HepG2 (cell line): ENCODE results near the gene C1orf50. TPM values are rescaled to one million over a fixed set of nuclear protein-coding genes. Genes with fewer than 3 reads are reported as not detected.

Source experiments
- ATAC-seq: fragments of 200-7000 bp; cut with Tn5 transposase; 3 replicates; pipeline ENCODE4 v1.9.1; 2020; ENCODE audit warnings: mild to moderate bottlenecking, moderate library complexity
- BruUV-seq: library from RNA; stranded (reverse); fragments of 400-500 nt; replicated peaks from 2 replicates; lab custom pipeline; 2021; lab: Mats Ljungman, UMichigan
- CTCF ChIA-PET: fragments of 300-600 bp; formaldehyde crosslinking; extraction: SDS; loops from one replicate; lab custom pipeline; 2021; ENCODE audit warnings: low total read pairs, inconsistent platforms, low intra/inter-chr PET ratio; lab: Yijun Ruan, JAX
- POLR2A ChIA-PET: fragments of 350-600 bp; sonication (Branson Sonifier 250); formaldehyde crosslinking; loops from one replicate; lab custom pipeline; 2020; ENCODE audit warnings: antibody characterized with exemption, inconsistent platforms; lab: Yijun Ruan, JAX
- DNase-seq: peaks from one replicate; pipeline ENCODE4 v3.0.0-alpha.2; 2015; ENCODE audit warnings: low spot score
- FAIRE-seq: peaks from 3 replicates; lab custom pipeline; 2011; peaks lifted over from hg19 to GRCh38; lab: Jason Lieb, UNC
- H2AFZ ChIP-seq: one replicate; pipeline ENCODE4 v1.6.1; 2011; ENCODE audit warnings: low read length, inconsistent platforms
- H3K27ac ChIP-seq: fragments of 300-600 bp; 3 replicates; pipeline ENCODE4 v1.8.0; 2011; ENCODE audit warnings: mixed run types, mild to moderate bottlenecking, mixed read lengths, low read length, inconsistent platforms; ENCODE audit not compliant: insufficient read depth; ENCODE audit errors: extremely low read length
- H3K27me3 ChIP-seq, 2 experiments: fragments of 200-600 bp in 1 of 2; 2 replicates in 1 of 2; 3 replicates in 1 of 2; pipeline versions ENCODE4 v1.6.0 to v1.8.0; 2011; ENCODE audit warnings: low read length in 2 of 2, mild to moderate bottlenecking in 2 of 2, moderate library complexity in 2 of 2, inconsistent platforms in 1 of 2; ENCODE audit not compliant: insufficient read depth in 2 of 2, control insufficient read depth in 1 of 2
- H3K36me3 ChIP-seq, 2 experiments: fragments of 200-600 bp in 1 of 2; replicated peaks in 1 of 2; 2 replicates in 1 of 2; 3 replicates in 1 of 2; pipeline versions ENCODE4 v1.5.1 to v1.8.0; 2011; ENCODE audit warnings: low read length in 2 of 2, inconsistent platforms in 1 of 2; ENCODE audit not compliant: insufficient read depth in 2 of 2, control insufficient read depth in 1 of 2
- H3K4me1 ChIP-seq: 2 replicates; pipeline ENCODE4 v1.5.1; 2012; ENCODE audit warnings: low read length, inconsistent platforms; ENCODE audit not compliant: insufficient read depth
- H3K4me2 ChIP-seq: 2 replicates; pipeline ENCODE4 v1.6.0; 2011; ENCODE audit warnings: low read depth, low read length, inconsistent platforms
- H3K4me3 ChIP-seq, 3 experiments: fragments of 200-600 bp in 1 of 3; sonication (generic), shearing (Covaris generic) in 1 of 3; replicated peaks in 1 of 3; 2 replicates each; pipeline ENCODE4 v1.5.1; 2011 to 2016; ENCODE audit warnings: low read length in 3 of 3, inconsistent platforms in 2 of 3, low read depth in 2 of 3, mild to moderate bottlenecking in 2 of 3, control low read depth in 1 of 3, mixed read lengths in 1 of 3; ENCODE audit not compliant: insufficient read depth in 1 of 3
- H3K79me2 ChIP-seq: one replicate; pipeline ENCODE4 v1.6.1; 2011; ENCODE audit warnings: low read length, inconsistent platforms; ENCODE audit not compliant: insufficient read depth
- H3K9ac ChIP-seq: 2 replicates; pipeline ENCODE4 v1.6.0; 2011; ENCODE audit warnings: mild to moderate bottlenecking, low read depth, low read length, inconsistent platforms; ENCODE audit not compliant: insufficient read depth
- H3K9me3 ChIP-seq: 2 replicates; pipeline ENCODE4 v1.5.1; 2012; ENCODE audit warnings: mild to moderate bottlenecking, low read length
- H4K20me1 ChIP-seq: 2 replicates; pipeline ENCODE4 v1.6.0; 2011; ENCODE audit warnings: inconsistent platforms, mild to moderate bottlenecking, low read length, moderate library complexity; ENCODE audit not compliant: insufficient read depth
- GATAD1 ChIP-seq: IDR thresholded peaks from 2 replicates; pipeline ENCODE4 v1.6.1; 2016; ENCODE audit warnings: missing genetic modification reagents, missing compliant biosample characterization
- KLF15 ChIP-seq: sonication (generic); formaldehyde crosslinking; IDR thresholded peaks from 2 replicates; pipeline ENCODE4 v1.8.1; 2023; ENCODE audit warnings: borderline replicate concordance, mild to moderate bottlenecking, inconsistent platforms, missing genetic modification reagents, mixed read lengths
- SAP130 ChIP-seq: IDR thresholded peaks from 2 replicates; pipeline ENCODE4 v1.6.1; 2016; ENCODE audit warnings: low read depth
- SMAD1 ChIP-seq: sonication (generic); formaldehyde crosslinking; IDR thresholded peaks from 2 replicates; pipeline ENCODE4 v1.4.0; 2020; ENCODE audit warnings: missing genetic modification reagents, low read depth, mild to moderate bottlenecking, borderline replicate concordance
- ZBTB38 ChIP-seq: sonication (generic); formaldehyde crosslinking; IDR thresholded peaks from 2 replicates; pipeline ENCODE4 v1.5.1; 2020; ENCODE audit warnings: mild to moderate bottlenecking, missing genetic modification reagents
- ZC3H13 ChIP-seq: sonication (generic); formaldehyde crosslinking; IDR thresholded peaks from 2 replicates; pipeline ENCODE4 v1.8.1; 2023; ENCODE audit warnings: mild to moderate bottlenecking, missing genetic modification reagents, moderate library complexity
- ZNF124 ChIP-seq: sonication (generic); formaldehyde crosslinking; IDR thresholded peaks from 2 replicates; pipeline ENCODE4 v1.4.0; 2020; ENCODE audit warnings: missing genetic modification reagents
- ZNF362 ChIP-seq: sonication (generic); formaldehyde crosslinking; IDR thresholded peaks from 2 replicates; pipeline ENCODE4 v1.4.0; 2020; ENCODE audit warnings: missing genetic modification reagents, mild to moderate bottlenecking, borderline replicate concordance
- ZNF749 ChIP-seq: sonication (generic); formaldehyde crosslinking; IDR thresholded peaks from 2 replicates; pipeline ENCODE4 v1.8.0; 2022; ENCODE audit warnings: mild to moderate bottlenecking, missing genetic modification reagents, moderate library complexity, borderline replicate concordance
- ZNF770 ChIP-seq: sonication (generic); formaldehyde crosslinking; IDR thresholded peaks from 2 replicates; pipeline ENCODE4 v1.5.0; 2020; ENCODE audit warnings: mild to moderate bottlenecking, missing genetic modification reagents
- WGBS: methylation state at CpG from one replicate; pipeline ENCODE4 v1.1.6; 2017; ENCODE audit warnings: low lambda C conversion rate; 5-methylcytosine and 5-hydroxymethylcytosine counted together
- in situ Hi-C: cut with HindIII; loops from 2 replicates; pipeline ENCODE4 v1.10.0; 2017; ENCODE audit warnings: low pct_unique_long_range_greater_than_20kb; ENCODE audit not compliant: extremely low pct_ligation_motif_present
- intact Hi-C: fragments of 100-400 bp; cut with micrococcal nuclease; formaldehyde crosslinking; loops from one replicate; pipeline ENCODE4 v1.10.0; 2022; ENCODE audit not compliant: unreplicated experiment
- polyA plus RNA-seq, 8 experiments: library from polyadenylated mRNA; depleted of rRNA in 3 of 8; stranded (reverse) in 7 of 8; unstranded in 1 of 8; fragments of >200 nt; fragmentation: Illumina TruSeq in 4 of 8; extraction: Trizol in 4 of 8; gene quantifications; 2 replicates each; pipeline versions ENCODE4 v1.2.1 to v1.2.3, GENCODE V29; 2011 to 2016; ENCODE audit warnings: low read depth in 4 of 8, missing spikeins in 1 of 8, mixed read lengths in 1 of 8; ENCODE audit not compliant: insufficient read depth in 1 of 8
- total RNA-seq, 5 experiments: library from RNA; depleted of rRNA; stranded (reverse); fragments of >200 nt; fragmentation: Illumina TruSeq; extraction: Trizol; gene quantifications; 2 replicates each; pipeline ENCODE4 v1.2.3, GENCODE V29; 2016; ENCODE audit warnings: low read depth in 1 of 5
- TF ChIP-seq, protein P1 (sequence below): sonication (generic); formaldehyde crosslinking; IDR thresholded peaks from 2 replicates; pipeline ENCODE4 v1.4.0; 2020; ENCODE audit warnings: mild to moderate bottlenecking, low read depth, missing genetic modification reagents
- TF ChIP-seq, protein P2 (sequence below): IDR thresholded peaks from 2 replicates; pipeline ENCODE4 v1.6.1; 2016; ENCODE audit warnings: low read depth, missing genetic modification reagents, missing compliant biosample characterization

C1orf50 gene
- total and polyA plus RNA-seq, 2 of the 13 experiments (the other 11 are each of a cell fraction or from before 2014, with no cell fraction given): 4.3 to 4.8 TPM

GRCh38 chr1:42743317-42744147 lies 23.5 kb upstream of the C1orf50 start (continued):
- no peak for TF ChIP-seq ZNF362 (CRISPR knock-in tag)
- TF ChIP-seq ZNF770 (CRISPR knock-in tag): no peak

DNA sequence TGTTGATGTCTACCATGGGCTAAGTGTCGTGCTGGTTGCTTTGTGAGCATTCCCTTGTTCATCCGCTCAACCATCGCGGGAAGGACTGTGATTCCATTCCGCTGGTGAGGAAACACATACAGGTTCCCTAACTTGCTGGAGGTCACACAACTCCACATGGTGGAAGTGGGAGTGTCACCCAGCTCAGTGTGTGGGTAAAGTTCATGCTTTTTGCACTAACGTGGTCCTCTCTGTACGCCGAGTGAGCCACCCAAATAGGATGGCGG lies 23.0 kb upstream of the C1orf50 start:
- ATAC-seq (no peak), DNase-seq (no peak), FAIRE-seq (no peak)
- no peaks in the 10 kb centered on the region for H3K27me3 ChIP-seq
- H3K9ac ChIP-seq: no peak overlapping the region
- no peak overlapping the region for H3K4me2 ChIP-seq
- BruUV-seq: no TSS peak
- H3K36me3 ChIP-seq: peaks cover 9 to 29% of the 10 kb centered on the region in 2 experiments; a peak in 3 of 5 replicates
- H4K20me1 ChIP-seq: no peaks in the 10 kb centered on the region
- H3K4me1 ChIP-seq: peaks cover 44% of the 10 kb centered on the region
- ChIA-PET CTCF (no interaction called here), POLR2A (no interaction called here)
- in situ Hi-C loops (loop anchor here (10.0 to 25.0 kb wide), 2 partner anchors 407 to 599 kb away; partner anchors contain the start of gene FOXJ3), intact Hi-C loops (loop anchor here (5.0 to 10.0 kb wide), 2 partner anchors 167 to 409 kb away; partner anchors contain the start of gene FOXJ3)
- no peaks in the 10 kb centered on the region for H3K79me2 ChIP-seq
- no peak overlapping the region for H3K27ac ChIP-seq
- H3K4me3 ChIP-seq: no peak overlapping the region
- no peaks in the 10 kb centered on the region for H3K9me3 ChIP-seq
- H2AFZ ChIP-seq: no peak overlapping the region
- 73% methylated on average over 9 of the region's 9 CpGs for WGBS
- TF ChIP-seq SMAD1 (CRISPR knock-in tag) (no peak), KLF15 (CRISPR knock-in tag) (no peak), ZBTB38 (CRISPR knock-in tag) (peak; percentile 81; the same call in 1 of the 2 replicates), ZNF749 (CRISPR knock-in tag) (no peak), GATAD1 (CRISPR knock-in tag) (no peak), ZC3H13 (CRISPR knock-in tag) (no peak), ZNF124 (CRISPR knock-in tag) (no peak), SAP130 (CRISPR knock-in tag) (peak; percentile 22; the same call in 1 of the 2 replicates)
- TF ChIP-seq, protein P1, sequence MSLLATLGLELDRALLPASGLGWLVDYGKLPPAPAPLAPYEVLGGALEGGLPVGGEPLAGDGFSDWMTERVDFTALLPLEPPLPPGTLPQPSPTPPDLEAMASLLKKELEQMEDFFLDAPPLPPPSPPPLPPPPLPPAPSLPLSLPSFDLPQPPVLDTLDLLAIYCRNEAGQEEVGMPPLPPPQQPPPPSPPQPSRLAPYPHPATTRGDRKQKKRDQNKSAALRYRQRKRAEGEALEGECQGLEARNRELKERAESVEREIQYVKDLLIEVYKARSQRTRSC (CRISPR knock-in tag): no peak
- TF ChIP-seq, protein P2, sequence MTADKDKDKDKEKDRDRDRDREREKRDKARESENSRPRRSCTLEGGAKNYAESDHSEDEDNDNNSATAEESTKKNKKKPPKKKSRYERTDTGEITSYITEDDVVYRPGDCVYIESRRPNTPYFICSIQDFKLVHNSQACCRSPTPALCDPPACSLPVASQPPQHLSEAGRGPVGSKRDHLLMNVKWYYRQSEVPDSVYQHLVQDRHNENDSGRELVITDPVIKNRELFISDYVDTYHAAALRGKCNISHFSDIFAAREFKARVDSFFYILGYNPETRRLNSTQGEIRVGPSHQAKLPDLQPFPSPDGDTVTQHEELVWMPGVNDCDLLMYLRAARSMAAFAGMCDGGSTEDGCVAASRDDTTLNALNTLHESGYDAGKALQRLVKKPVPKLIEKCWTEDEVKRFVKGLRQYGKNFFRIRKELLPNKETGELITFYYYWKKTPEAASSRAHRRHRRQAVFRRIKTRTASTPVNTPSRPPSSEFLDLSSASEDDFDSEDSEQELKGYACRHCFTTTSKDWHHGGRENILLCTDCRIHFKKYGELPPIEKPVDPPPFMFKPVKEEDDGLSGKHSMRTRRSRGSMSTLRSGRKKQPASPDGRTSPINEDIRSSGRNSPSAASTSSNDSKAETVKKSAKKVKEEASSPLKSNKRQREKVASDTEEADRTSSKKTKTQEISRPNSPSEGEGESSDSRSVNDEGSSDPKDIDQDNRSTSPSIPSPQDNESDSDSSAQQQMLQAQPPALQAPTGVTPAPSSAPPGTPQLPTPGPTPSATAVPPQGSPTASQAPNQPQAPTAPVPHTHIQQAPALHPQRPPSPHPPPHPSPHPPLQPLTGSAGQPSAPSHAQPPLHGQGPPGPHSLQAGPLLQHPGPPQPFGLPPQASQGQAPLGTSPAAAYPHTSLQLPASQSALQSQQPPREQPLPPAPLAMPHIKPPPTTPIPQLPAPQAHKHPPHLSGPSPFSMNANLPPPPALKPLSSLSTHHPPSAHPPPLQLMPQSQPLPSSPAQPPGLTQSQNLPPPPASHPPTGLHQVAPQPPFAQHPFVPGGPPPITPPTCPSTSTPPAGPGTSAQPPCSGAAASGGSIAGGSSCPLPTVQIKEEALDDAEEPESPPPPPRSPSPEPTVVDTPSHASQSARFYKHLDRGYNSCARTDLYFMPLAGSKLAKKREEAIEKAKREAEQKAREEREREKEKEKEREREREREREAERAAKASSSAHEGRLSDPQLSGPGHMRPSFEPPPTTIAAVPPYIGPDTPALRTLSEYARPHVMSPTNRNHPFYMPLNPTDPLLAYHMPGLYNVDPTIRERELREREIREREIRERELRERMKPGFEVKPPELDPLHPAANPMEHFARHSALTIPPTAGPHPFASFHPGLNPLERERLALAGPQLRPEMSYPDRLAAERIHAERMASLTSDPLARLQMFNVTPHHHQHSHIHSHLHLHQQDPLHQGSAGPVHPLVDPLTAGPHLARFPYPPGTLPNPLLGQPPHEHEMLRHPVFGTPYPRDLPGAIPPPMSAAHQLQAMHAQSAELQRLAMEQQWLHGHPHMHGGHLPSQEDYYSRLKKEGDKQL (CRISPR knock-in tag): no peak
